Measurements from ENCODE around the gene GPD1L. TPM values are rescaled to one million over a fixed set of nuclear protein-coding genes. Genes with fewer than 3 reads are reported as not detected.

Gene GPD1L
- total RNA-seq, 1 donor from 2014 or later = 13.0 TPM

- Mint-ChIP-seq H3K27me3 (ENCODE audit: low read depth) (no peaks in the 10 kb centered on the region), H3K4me3 (ENCODE audit: unreplicated experiment) (no peak overlapping the region), H3K9me3 (ENCODE audit: low read depth) (peaks cover 10% of the 10 kb centered on the region), H3K4me1 (ENCODE audit: low read depth) (peaks cover 8% of the 10 kb centered on the region), H3K27ac (ENCODE audit: unreplicated experiment) (no peak overlapping the region), H3K36me3 (ENCODE audit: low read depth) (no peaks in the 10 kb centered on the region)
- no peak for DNase-seq (ENCODE audit: low spot score)
- no peak for TF ChIP-seq CTCF (IDR thresholded peaks at IDR 0.05)
Observed at GRCh38 chr3:32084870-32085269, 21.6 kb upstream of the GPD1L start.

GRCh38 chr3:32086464-32086863 lies 20.0 kb upstream of the GPD1L start:
- H3K9me3 Mint-ChIP-seq (ENCODE audit: low read depth) = peaks cover 10% of the 10 kb centered on the region
- peaks cover 8% of the 10 kb centered on the region for H3K4me1 Mint-ChIP-seq (ENCODE audit: low read depth)
- no peak for DNase-seq (ENCODE audit: low spot score)
- no peak for TF ChIP-seq CTCF (IDR thresholded peaks at IDR 0.05)
- H3K27me3 Mint-ChIP-seq (ENCODE audit: low read depth) = peaks cover 2% of the 10 kb centered on the region
- no peak overlapping the region for H3K4me3 Mint-ChIP-seq (ENCODE audit: unreplicated experiment)
- no peak overlapping the region for H3K27ac Mint-ChIP-seq (ENCODE audit: unreplicated experiment)
- H3K36me3 Mint-ChIP-seq (ENCODE audit: low read depth) = no peaks in the 10 kb centered on the region

GRCh38 chr3:32089476-32089875 lies 16.9 kb upstream of the GPD1L start:
- TF ChIP-seq CTCF (IDR thresholded peaks at IDR 0.05) = no peak
- Mint-ChIP-seq H3K27ac (ENCODE audit: unreplicated experiment) (no peak overlapping the region), H3K9me3 (ENCODE audit: low read depth) (peaks cover 10% of the 10 kb centered on the region), H3K36me3 (ENCODE audit: low read depth) (no peaks in the 10 kb centered on the region), H3K4me3 (ENCODE audit: unreplicated experiment) (no peak overlapping the region), H3K27me3 (ENCODE audit: low read depth) (peaks cover 18% of the 10 kb centered on the region), H3K4me1 (ENCODE audit: low read depth) (no peaks in the 10 kb centered on the region)
- DNase-seq (ENCODE audit: low spot score) = no peak

GRCh38 chr3:32093204-32093603 lies 13.2 kb upstream of the GPD1L start:
- Mint-ChIP-seq H3K4me3 (ENCODE audit: unreplicated experiment) (no peak overlapping the region), H3K4me1 (ENCODE audit: low read depth) (no peaks in the 10 kb centered on the region), H3K36me3 (ENCODE audit: low read depth) (no peaks in the 10 kb centered on the region), H3K27me3 (ENCODE audit: low read depth) (peaks cover 23% of the 10 kb centered on the region), H3K27ac (ENCODE audit: unreplicated experiment) (no peak overlapping the region), H3K9me3 (ENCODE audit: low read depth) (peaks cover 10% of the 10 kb centered on the region)
- no peak for DNase-seq (ENCODE audit: low spot score)
- TF ChIP-seq CTCF (IDR thresholded peaks at IDR 0.05) = no peak

GRCh38 chr3:32095431-32095830 lies 11.0 kb upstream of the GPD1L start:
- no peak overlapping the region for H3K27ac Mint-ChIP-seq (ENCODE audit: unreplicated experiment)
- H3K4me1 Mint-ChIP-seq (ENCODE audit: low read depth) = no peaks in the 10 kb centered on the region
- no peak for TF ChIP-seq CTCF (IDR thresholded peaks at IDR 0.05)
- DNase-seq (ENCODE audit: low spot score) = no peak
- peaks cover 13% of the 10 kb centered on the region for H3K9me3 Mint-ChIP-seq (ENCODE audit: low read depth)
- H3K4me3 Mint-ChIP-seq (ENCODE audit: unreplicated experiment) = no peak overlapping the region
- H3K36me3 Mint-ChIP-seq (ENCODE audit: low read depth) = peaks cover 3% of the 10 kb centered on the region
- H3K27me3 Mint-ChIP-seq (ENCODE audit: low read depth) = peaks cover 23% of the 10 kb centered on the region

All from chondrocyte (in vitro differentiated cells).